ENCODE results near the gene PDZRN3.

PDZRN3 gene

DNA sequence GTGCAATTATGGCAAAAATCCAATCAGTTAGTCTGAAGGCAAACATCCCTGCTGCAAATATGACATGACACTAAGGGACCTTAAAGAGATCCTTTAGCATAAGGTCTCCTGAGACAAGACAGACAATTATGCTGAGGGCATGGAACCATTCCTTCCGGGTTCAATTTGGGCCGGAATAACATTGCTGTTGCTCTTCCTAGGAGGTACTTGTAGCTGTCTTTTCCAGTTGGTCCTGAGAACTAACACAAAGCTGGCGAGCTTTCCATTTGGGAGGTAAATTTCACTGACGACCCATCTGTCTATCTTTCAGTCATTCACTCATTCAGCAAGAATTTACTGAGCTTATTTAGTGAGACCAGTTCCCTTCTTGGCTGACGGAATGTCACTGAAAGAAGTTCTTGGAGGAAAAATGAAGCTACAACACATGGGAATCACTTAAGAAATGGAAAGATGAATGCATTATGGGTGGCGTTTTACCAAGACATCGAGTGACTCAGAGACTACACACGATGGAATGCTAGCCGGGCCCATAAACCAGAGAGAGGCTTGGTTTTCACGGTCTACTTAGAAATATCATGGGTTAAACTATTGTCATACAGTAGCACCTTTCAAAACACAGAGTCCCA lies 215.5 kb downstream of the PDZRN3 start:
- no peak for DNase-seq

- no peak for DNase-seq
Measured at GRCh38 chr3:73408634-73409033, 216.1 kb downstream of the PDZRN3 start.

DNA sequence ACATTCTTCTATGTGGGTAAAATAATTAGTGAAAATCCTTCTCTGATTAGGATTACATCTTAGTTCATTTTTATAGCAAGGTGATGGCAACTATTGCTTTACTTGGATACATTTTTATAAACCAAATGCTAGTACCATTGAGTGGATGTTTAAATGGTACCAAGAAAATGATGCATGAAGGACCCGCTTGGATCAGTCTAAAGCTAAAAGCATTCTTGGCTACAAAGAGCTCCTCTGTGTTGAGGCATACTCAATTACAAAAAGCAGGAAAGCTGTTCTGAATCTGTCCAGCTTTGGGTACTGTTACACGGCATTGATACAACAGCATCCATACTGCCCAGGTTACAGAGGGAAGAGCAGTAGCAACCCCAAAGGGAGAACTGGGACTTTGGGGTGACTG lies 217.2 kb downstream of the PDZRN3 start:
- DNase-seq = no peak

DNA sequence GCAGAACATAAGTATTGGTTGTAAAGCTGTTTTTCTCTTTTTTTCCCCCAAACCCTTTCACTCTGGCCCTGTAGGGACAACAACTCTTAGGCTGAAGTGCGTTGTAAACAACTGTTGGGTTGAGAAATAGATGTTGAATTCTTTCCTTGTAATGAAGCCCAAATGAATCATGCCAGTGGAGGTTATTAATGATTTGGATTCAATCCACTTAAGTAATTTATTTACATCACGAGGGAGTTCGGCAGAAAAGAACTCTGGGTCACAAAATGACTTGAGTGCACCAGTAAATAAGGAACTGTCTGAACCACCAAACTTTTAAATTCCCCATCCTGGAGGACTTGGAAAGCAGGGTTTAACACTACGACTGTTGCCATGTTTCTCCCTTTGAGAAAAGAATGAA lies 218.9 kb downstream of the PDZRN3 start:
- DNase-seq = no peak

DNA sequence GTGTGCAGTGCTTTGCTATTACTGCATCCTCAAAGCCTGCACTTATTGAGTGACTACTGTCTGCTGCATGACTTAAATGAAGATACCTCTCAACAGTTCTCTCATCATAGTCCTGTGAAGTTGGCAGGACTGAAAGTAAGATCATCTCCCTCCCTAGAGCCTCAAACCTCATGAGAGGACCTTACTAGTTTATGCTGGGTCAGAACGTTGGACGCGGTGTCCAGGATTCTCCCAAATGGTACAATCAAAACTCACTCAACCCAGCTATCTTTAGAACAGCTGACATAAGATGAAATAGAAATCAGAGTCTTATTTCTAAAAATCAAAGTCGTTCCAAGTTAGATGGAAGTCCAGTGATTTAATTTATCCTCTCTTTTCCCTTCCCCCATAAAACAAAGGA lies 219.7 kb downstream of the PDZRN3 start:
- no peak for DNase-seq

DNA sequence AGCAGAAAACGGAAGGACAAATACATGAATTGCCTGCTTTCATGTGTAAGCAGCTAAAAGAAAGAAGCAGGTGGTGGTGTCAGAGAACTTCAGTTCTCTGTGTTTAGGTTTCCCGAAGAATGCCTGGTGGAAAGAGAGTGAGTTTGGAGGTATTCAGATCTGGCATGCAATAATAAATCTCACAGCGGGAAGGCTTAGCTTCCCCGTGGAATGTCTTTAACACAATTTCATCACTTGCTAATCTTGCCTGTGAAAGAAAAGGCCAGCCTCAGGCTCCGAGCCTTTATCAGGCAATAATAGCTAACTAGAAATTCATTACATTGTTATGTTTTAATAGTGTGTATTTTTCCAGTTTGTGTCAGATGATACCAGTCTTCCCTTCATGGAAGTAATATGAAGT lies 220.3 kb downstream of the PDZRN3 start:
- DNase-seq = no peak

- DNase-seq = no peak
Measured at GRCh38 chr3:73403444-73403843, 221.3 kb downstream of the PDZRN3 start.

- no peak for DNase-seq
Measured at GRCh38 chr3:73401616-73402279, 223.0 kb downstream of the PDZRN3 start.

DNA sequence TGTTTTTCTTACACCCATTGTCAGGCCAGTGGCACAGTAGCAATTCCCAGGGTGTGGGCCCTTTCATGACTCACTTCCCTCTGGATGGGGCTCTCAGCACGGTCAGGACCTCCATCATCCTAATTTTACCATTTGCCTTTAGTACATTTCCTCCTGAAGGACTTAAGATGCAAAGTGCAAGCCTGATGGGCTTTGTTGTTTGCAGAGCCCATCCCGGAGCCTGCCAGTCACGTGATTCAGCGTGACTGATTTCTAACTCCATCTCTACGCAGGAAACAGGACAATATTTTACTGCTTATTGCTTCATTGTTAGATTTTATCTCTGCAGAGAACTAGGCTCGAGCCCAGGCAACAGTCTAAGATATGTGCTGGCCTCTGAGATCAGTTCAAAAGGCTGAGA lies 223.7 kb downstream of the PDZRN3 start:
- no peak for DNase-seq

DNA sequence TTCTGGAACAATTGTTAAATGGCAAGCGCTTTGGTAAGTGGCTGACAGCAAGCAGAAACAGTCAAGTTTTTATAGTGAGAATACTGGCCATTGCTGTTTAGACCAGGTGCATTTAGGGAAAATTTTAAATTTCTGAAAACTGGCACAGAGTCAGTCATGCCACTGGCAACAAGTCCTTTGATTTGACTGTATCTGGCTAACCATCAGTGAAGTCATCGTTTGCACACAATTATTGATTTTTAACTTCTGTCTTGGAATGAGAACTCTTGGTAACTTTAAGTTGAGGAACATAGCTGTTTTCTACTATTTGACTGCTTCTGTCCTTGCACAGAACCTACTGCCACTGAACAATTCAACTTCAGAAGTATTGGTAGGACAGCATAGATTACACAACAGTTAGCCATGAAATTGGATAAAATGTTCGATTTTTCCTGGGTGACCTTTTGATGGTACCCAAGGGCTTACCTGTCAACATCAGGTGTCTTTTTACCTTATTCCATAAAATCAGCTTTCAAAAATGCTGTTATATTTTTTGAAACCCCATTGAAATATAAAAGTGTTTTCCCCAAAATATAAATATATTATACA lies 225.0 kb downstream of the PDZRN3 start:
- no peak for DNase-seq

DNA sequence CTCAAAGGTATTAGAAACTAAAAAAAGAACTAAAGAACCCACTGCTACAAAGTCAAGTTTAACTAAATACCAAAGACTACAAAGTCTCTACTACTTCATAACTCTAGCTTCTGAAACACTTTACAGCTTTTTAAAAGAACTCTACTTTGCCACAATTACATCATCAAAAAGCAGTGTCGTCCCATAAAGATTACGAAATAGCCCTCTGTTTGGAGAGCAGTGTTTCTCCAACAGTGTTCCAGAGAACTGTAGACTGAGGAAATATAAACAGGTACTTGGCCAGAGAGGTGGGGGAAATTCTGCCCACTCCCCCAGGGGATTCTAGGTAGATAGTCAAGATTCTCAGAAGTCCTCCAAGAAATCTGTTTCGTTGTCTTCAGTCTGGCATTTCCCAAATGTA lies 225.6 kb downstream of the PDZRN3 start:
- DNase-seq = no peak

GRCh38 chr3:73398084-73398483 lies 226.7 kb downstream of the PDZRN3 start:
- no peak for DNase-seq

GRCh38 chr3:73394240-73394639 lies 230.5 kb downstream of the PDZRN3 start:
- DNase-seq = no peak

GRCh38 chr3:73393005-73393404 lies 231.7 kb downstream of the PDZRN3 start:
- DNase-seq = no peak

DNA sequence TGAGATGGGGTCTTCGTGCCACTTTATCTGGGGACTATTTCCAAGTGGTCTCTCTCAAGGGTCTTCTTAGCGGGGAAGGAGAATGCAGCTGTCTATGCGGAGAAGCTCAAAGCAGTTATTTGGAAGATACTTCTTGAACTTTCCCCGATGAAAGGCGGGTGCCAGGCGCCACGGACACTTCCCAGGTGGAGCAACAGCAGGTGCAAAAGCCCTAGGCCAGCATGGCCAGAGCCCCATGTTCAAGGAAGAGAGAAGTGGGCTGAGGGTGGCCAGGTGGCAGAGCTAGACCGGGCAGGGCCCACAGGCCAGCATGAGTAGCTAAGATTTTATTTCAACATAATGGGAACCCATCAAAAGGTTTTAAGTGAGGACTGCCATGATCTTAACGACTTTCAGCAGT lies 232.8 kb downstream of the PDZRN3 start:
- no peak for DNase-seq

GRCh38 chr3:73389928-73390327 lies 234.8 kb downstream of the PDZRN3 start:
- no peak for DNase-seq

DNA sequence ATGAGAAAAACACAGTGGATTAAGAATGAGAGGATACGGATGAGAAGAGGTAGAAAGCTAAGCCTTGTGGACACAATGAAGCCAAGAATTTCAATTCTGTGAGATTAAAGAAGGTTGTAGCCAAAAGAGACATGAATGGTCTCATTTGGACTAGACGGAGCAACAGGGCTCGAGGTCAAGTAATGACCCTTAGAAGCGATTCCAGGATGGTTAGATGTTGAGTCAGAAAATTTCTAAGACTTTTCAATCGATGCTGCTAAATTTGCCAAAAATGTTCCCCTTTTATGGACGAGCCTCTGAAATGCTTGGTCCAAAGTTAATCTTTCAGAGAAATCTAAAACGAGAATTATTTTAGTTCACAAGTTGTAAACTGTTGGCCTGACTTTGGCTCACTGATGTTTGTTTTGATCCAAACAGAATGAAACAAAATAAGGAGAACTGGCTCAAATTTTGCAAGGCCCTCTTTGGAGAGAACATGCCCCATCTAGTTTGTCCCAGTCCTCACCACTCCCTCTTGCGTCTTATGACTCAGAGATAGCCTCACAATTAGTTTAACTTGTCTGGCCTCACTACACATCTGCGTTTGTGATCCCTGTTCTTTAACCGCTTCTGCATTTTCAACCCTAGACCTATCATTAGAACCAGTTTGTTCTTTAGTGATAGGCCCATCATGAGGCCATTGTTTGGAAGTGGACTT lies 235.5 kb downstream of the PDZRN3 start:
- no peak for DNase-seq

DNA sequence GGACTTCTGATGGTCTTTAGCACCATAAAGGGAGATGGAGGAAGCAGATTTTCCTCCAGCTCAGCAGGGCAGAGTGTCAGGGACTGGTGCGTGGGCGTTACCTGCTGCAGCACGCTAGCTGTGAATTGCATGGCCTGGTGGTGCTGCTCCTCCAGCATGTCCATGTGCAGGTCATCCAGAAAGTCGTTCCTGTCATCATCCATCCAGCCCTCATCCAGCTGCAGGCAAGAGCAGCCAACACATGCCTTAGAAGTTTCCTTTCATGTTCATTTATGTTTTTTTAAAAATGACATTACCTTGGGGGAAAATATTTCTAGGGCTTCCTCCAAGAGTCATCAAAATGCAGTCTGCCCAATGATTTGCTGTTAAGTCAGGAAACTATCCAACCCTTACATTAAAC lies 239.2 kb downstream of the PDZRN3 start:
- no peak for DNase-seq

DNA sequence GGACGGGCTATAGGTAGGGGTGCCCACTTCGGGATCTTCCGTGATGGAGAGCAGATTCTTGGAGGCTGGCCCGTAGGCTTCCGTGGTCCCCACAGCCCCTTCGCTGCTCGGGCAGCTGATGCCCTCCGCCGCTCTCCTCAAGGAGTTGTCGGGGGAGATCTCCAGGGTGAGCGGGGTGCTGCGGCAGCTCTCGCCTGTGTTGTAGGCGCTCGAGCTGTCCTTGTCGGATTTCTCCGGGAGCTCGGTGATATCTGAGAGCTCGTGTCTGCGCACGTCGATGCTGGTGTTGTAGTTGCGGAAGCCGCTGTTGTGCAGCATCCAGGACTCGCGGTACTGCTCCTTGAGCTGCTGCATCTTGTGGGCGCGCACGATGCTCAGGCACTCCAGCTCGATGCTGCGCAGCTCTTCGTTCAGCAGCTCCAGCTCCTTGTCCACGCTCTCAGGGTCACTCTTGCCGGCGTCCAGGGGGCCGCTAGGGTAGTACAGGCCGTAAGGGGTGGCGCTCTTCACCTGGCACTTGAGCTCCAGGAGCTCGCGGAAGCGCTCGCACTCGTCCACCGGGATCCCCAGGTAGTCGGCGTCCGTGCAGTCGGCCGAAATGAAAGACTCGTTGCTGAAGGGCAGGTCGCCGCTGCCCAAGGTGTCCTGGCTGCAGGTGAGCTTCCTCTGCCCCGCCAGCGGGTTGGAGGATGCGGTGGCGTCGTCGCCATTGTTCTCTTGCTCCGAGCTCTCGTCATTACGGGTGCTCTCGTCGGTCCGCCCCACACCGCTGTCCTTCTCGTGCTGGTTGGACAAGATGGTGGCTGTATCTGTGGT lies 240.4 kb downstream of the PDZRN3 start:
- DNase-seq = no peak

DNA sequence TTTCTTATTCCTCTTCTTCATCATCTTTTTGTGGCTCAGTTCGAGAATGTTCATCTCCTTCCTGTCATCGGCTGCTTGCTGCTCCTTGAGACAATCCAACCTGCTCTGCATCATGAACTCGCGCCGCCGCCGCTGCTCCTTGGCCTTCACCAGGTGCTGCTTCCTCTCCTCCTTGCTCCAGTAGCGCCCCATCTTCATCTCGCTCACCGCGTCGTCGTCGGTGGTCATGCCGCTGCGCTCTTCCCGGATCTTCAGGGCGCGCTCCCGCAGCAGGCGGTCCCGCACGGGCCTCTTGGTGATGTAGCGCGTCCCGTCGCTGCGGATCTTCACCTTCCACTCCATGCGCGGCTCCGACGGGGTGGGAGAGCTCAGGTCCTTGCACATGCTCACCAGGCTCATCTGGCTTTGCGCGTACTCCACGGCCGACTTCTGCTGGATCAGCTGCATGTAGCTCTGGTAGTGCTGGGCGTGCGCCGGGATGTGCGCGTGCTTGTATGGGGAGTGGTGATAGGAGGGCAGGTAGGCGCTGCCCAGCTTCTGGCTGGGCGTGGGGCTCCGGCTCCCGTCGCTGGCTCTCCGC lies 241.2 kb downstream of the PDZRN3 start:
- DNase-seq = no peak

GRCh38 chr3:73381551-73381950 lies 243.2 kb downstream of the PDZRN3 start:
- DNase-seq = no peak

DNA sequence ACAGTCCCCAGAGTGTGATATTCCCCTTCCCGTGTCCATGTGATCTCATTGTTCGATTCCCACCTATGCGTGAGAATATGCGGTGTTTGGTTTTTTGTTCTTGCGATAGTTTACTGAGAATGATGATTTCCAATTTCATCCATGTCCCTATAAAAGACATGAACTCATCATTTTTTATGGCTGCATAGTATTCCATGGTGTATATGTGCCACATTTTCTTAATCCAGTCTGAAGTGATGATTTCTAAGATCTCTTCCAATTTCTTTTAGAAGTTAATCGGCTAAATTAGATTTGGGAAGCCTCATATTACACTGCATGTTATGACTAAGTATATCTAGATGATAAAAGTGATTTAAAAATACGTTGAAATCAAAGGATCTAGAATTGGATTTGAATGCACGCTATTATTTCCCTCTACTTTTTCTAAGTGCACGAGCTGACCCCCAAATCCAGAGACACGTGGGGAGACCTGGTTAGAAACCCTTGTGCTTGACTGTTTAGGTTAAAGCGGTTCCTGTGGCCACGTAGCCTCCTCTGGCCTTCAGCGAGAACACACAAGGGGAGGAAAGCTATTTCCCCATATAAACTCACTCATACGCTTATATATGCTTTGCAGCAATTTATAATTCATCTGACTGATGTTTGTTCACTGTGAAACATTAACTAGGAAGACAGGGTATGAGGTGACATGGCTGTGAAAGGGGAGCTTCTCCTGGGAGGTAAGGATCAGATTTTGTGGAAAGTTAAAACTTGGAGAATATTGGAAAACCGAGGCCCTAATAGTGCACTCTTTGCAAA lies 243.8 kb downstream of the PDZRN3 start:
- no peak for DNase-seq
